ENCODE data around the gene PRKAR2B.
"Not testable (repeated sequence)": the region's sequence is repeated elsewhere in the genome, so short reads cannot be mapped to it uniquely, and the experiment has no call there.

The PRKAR2B gene

GRCh38 chr7:107048783-107049418 lies 4.4 kb downstream of the PRKAR2B start:
- no peak for DNase-seq

GRCh38 chr7:107049480-107049879 lies 5.0 kb downstream of the PRKAR2B start:
- no peak for DNase-seq

- DNase-seq: no peak
Measured at GRCh38 chr7:107049971-107050532, 5.5 kb downstream of the PRKAR2B start.

- no peak for DNase-seq
Measured at GRCh38 chr7:107051376-107051775, 6.9 kb downstream of the PRKAR2B start.

GRCh38 chr7:107054965-107055364 lies 10.5 kb downstream of the PRKAR2B start:
- not testable (repeated sequence) for DNase-seq

- DNase-seq: not testable (repeated sequence)
Measured at GRCh38 chr7:107056058-107056457, 11.6 kb downstream of the PRKAR2B start.

- DNase-seq: no peak
Measured at GRCh38 chr7:107056728-107057473, 12.4 kb downstream of the PRKAR2B start.

GRCh38 chr7:107057474-107057833 lies 12.9 kb downstream of the PRKAR2B start:
- DNase-seq: no peak

- no peak for DNase-seq
Measured at GRCh38 chr7:107059468-107059867, 15.0 kb downstream of the PRKAR2B start.

- DNase-seq: no peak
Measured at GRCh38 chr7:107063245-107064120, 19.0 kb downstream of the PRKAR2B start.

GRCh38 chr7:107064255-107064654 lies 19.8 kb downstream of the PRKAR2B start:
- no peak for DNase-seq

GRCh38 chr7:107065929-107066247 lies 21.4 kb downstream of the PRKAR2B start:
- no peak for DNase-seq

- DNase-seq: peak; percentile 41
Measured at GRCh38 chr7:107068156-107068555, 23.7 kb downstream of the PRKAR2B start.

GRCh38 chr7:107069457-107069856 lies 25.0 kb downstream of the PRKAR2B start:
- DNase-seq: no peak

GRCh38 chr7:107070710-107071109 lies 26.2 kb downstream of the PRKAR2B start:
- no peak for DNase-seq

- no peak for DNase-seq
Measured at GRCh38 chr7:107071129-107071528, 26.6 kb downstream of the PRKAR2B start.

GRCh38 chr7:107072133-107072532 lies 27.6 kb downstream of the PRKAR2B start:
- no peak for DNase-seq

- DNase-seq: no peak
Measured at GRCh38 chr7:107075863-107076574, 31.5 kb downstream of the PRKAR2B start.

GRCh38 chr7:107076781-107077698 lies 32.5 kb downstream of the PRKAR2B start:
- no peak for DNase-seq

GRCh38 chr7:107077699-107078516 lies 33.4 kb downstream of the PRKAR2B start:
- no peak for DNase-seq
